Colonic mucosa (tissue), 4 donors: Measurements from ENCODE around the gene TNP1. TPM values are rescaled to one million over a fixed set of nuclear protein-coding genes. Genes with fewer than 3 reads are reported as not detected.

Experiments
- DNase-seq: peaks from one replicate; pipeline ENCODE4 v3.0.0-alpha.2; 2020
- H3K27ac ChIP-seq: fragments of 200-600 bp; one replicate; pipeline ENCODE4 v1.8.0; 2021
- H3K27me3 ChIP-seq: fragments of 200-600 bp; one replicate; pipeline ENCODE4 v1.8.0; 2021
- H3K36me3 ChIP-seq: fragments of 200-600 bp; one replicate; pipeline ENCODE4 v1.8.0; 2021
- H3K4me1 ChIP-seq: fragments of 200-600 bp; one replicate; pipeline ENCODE4 v1.8.0; 2021; ENCODE audit warnings: mild to moderate bottlenecking
- H3K4me3 ChIP-seq: fragments of 200-600 bp; one replicate; pipeline ENCODE4 v1.8.0; 2021
- H3K9ac ChIP-seq, 2 donors: one replicate each; pipeline ENCODE4 v1.7.0; 2013; ENCODE audit warnings: control low read depth in 2 of 2, low read depth in 2 of 2, low read length in 2 of 2
- H3K9me3 ChIP-seq: fragments of 200-600 bp; one replicate; pipeline ENCODE4 v1.8.0; 2021
- CTCF ChIP-seq: fragments of 200-600 bp; IDR thresholded peaks from one replicate; pipeline ENCODE4 v1.8.0; 2022; ENCODE audit warnings: antibody characterized with exemption, mild to moderate bottlenecking
- intact Hi-C: fragments of 100-400 bp; cut with DNase I; formaldehyde crosslinking; loops from one replicate; pipeline ENCODE4 v1.14.1; 2022
- total RNA-seq, 2 donors: library from RNA; stranded (reverse); fragmentation: NEBNext Ultra II Directional in 1 of 2; extraction: Animal tissue kit (Norgen Biotek cat#: 25700) in 1 of 2; gene quantifications; one replicate each; pipeline ENCODE4 v1.2.1, GENCODE V29; 2021
- donor health status: healthy.
- donor health status: DM: no; HTN: no; CAD: no.
- donor health status: DM: no; HTN: no; CAD: no.

Gene TNP1
- total RNA-seq, 2 donors from 2014 or later: not detected

- intact Hi-C loops: no loop called here
- Histone ChIP-seq H3K9ac (no peak overlapping the region), H3K36me3 (no peaks in the 10 kb centered on the region), H3K9me3 (no peaks in the 10 kb centered on the region), H3K27me3 (no peaks in the 10 kb centered on the region), H3K27ac (no peak overlapping the region), H3K4me1 (no peaks in the 10 kb centered on the region), H3K4me3 (no peak overlapping the region)
- DNase-seq: no peak
- TF ChIP-seq CTCF: no peak
These were observed 11.6 kb upstream of the TNP1 start for GRCh38 chr2:216871333-216871934.

DNA sequence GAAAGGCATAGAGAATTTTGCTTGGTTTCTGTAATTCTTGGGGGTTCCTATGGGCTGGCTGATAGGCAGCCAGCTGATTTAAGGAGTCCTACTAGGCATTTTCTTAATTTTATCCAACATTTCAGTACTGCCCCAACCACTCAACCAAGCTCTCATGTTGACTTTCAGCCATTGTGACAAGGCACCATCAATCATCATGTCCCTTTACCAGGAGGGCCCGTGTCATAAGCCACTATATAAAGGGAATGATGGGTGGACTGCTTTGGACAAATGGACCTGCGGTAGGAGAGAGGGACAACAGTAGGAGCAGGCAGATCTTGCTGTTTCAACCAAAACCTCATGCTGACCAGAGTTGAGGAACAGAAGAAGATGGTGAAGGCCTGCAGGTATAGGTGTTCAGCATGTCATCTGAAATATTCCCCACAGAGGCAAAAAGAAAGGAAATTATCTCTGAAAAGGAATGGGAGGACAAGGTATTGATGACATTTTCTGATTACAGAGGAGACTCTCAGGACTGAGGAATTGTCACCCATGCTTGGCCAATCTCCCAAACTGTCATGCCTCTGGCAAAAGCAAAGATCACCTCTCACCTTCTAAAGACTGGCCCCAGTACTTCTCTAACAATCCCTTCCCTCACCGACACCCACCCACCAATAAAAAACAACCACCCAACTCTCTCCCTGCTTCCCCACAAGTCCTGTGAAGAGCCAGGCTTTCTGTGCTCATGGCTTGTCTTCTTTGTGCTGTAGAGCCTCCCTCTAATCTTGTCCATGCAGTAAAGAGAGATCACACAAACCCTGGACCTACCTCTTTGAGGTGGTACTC, 10.9 kb upstream of the TNP1 start:
- H3K27me3 ChIP-seq: no peaks in the 10 kb centered on the region
- no peaks in the 10 kb centered on the region for H3K36me3 ChIP-seq
- TF ChIP-seq CTCF: no peak
- H3K27ac ChIP-seq: no peak overlapping the region
- no peak overlapping the region for H3K9ac ChIP-seq
- intact Hi-C loops: no loop called here
- no peak overlapping the region for H3K4me3 ChIP-seq
- H3K4me1 ChIP-seq: no peaks in the 10 kb centered on the region
- no peaks in the 10 kb centered on the region for H3K9me3 ChIP-seq
- DNase-seq: no peak

GRCh38 chr2:216866515-216867095, 6.7 kb upstream of the TNP1 start:
- H3K27me3 ChIP-seq: no peaks in the 10 kb centered on the region
- no peak for TF ChIP-seq CTCF
- H3K9ac ChIP-seq: no peak overlapping the region
- no peaks in the 10 kb centered on the region for H3K9me3 ChIP-seq
- no peaks in the 10 kb centered on the region for H3K4me1 ChIP-seq
- DNase-seq: no peak
- no peak overlapping the region for H3K4me3 ChIP-seq
- no peaks in the 10 kb centered on the region for H3K36me3 ChIP-seq
- no peak overlapping the region for H3K27ac ChIP-seq
- intact Hi-C loops: no loop called here

- intact Hi-C loops: no loop called here
- Histone ChIP-seq H3K27me3 (no peaks in the 10 kb centered on the region), H3K27ac (no peak overlapping the region), H3K36me3 (no peaks in the 10 kb centered on the region), H3K9me3 (no peaks in the 10 kb centered on the region), H3K4me1 (no peaks in the 10 kb centered on the region), H3K9ac (no peak overlapping the region), H3K4me3 (no peak overlapping the region)
- no peak for DNase-seq
- no peak for TF ChIP-seq CTCF
These were observed 5.8 kb upstream of the TNP1 start for GRCh38 chr2:216865658-216866057.

GRCh38 chr2:216863946-216864345, 4.1 kb upstream of the TNP1 start:
- Histone ChIP-seq H3K4me1 (no peaks in the 10 kb centered on the region), H3K27me3 (no peaks in the 10 kb centered on the region), H3K9me3 (no peaks in the 10 kb centered on the region), H3K4me3 (no peak overlapping the region), H3K27ac (no peak overlapping the region), H3K36me3 (no peaks in the 10 kb centered on the region), H3K9ac (no peak overlapping the region)
- intact Hi-C loops: no loop called here
- no peak for DNase-seq
- TF ChIP-seq CTCF: no peak
